Activated CD4-positive, alpha-beta T cell treated with anti-CD3 and anti-CD28 coated beads, Interleukin-2, amount 50 U/mL, for 24 hours (primary cell): ENCODE data around the gene NAALAD2.
A peak's percentile ranks its signal among the peaks of the same experiment; 100 is the strongest.

ENCODE experiments used
- DNase-seq, 2 donors: peaks; one replicate each; pipeline ENCODE4 v3.0.0-alpha.2; 2020; ENCODE audit warnings: low read depth in 1 of 2, low spot score in 1 of 2

The NAALAD2 gene

DNA sequence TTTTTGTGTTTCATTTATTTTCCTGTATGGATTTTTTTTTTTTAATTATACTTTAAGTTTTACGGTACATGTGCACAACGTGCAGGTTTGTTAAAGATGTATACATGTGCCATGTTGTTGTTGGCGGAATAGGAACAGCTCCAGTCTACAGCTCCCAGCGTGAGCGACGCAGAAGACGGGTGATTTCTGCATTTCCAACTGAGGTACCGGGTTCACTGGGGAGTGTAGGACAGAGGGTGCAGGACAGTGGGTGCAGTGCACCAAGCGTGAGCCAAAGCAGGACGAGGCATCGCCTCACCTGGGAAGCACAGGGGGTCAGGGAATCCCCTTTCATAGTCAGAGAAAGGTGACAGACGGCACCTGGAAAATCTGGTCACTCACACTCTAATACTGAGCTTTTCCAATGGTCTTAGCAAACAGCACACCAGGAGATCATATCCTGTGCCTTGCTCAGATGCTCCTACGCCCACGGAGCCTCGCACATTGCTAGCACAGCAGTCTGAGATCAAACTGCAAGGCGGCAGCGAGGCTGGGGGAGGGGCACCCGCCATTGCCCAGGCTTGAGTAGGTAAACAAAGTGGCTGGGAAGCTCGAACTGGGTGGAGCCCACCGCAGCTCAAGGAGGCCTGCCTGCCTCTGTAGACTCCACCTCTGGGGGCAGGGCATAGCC lies 105.6 kb downstream of the NAALAD2 start:
- DNase-seq: peak in 1 of 2 donors; percentile 16

DNA sequence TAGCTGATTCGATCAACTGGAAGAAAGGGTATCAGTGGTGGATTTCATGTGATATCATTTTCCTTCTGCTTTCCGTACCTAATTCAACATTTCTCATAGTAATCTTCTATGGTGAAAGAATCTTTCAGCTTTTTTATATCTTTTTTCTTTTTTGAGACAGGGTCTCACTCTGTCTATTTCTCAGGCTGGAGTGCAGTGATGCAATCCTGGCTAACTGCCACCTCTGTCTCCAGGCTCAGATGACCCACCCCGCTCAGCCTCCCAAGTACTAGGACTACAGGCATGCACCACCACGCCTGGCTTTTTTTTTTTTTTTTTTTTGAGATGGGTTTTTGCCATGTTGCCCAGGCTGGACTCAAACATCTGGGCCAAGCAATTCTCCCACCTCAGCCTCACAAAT lies 107.0 kb downstream of the NAALAD2 start:
- DNase-seq: no peak
